SK-N-MC (cell line): ENCODE results near the gene CLIC5.

ENCODE experiments used
- EZH2 ChIP-seq: fragments of 200-600 bp; sonication (generic); IDR thresholded peaks from one replicate; pipeline ENCODE4 v1.6.1; 2017; ENCODE audit warnings: antibody characterized with exemption
- FOXP2 ChIP-seq: optimal IDR thresholded peaks from 2 replicates; pipeline ENCODE3; 2011; ENCODE audit warnings: mild to moderate bottlenecking, moderate library complexity; ENCODE audit not compliant: insufficient read depth; ENCODE audit errors: extremely low read length, control extremely low read depth
- POLR2AphosphoS5 ChIP-seq: IDR thresholded peaks from 2 replicates; pipeline ENCODE4 v1.6.1; 2012; ENCODE audit warnings: mild to moderate bottlenecking, low read depth, low read length, borderline replicate concordance

- TF ChIP-seq POLR2AphosphoS5, result no peak
- TF ChIP-seq EZH2, result no peak
- no peak for TF ChIP-seq FOXP2
Measured at GRCh38 chr6:46058951-46059350, 43.3 kb upstream of the CLIC5 start.
